T-helper 9 cell (primary cell): Measurements from ENCODE around the gene COL25A1.

Experiments
- DNase-seq: peaks from one replicate; pipeline ENCODE4 v3.0.0-alpha.2; 2020

COL25A1 gene

GRCh38 chr4:109214622-109215301, 87.7 kb downstream of the COL25A1 start:
- no peak for DNase-seq

GRCh38 chr4:109213056-109213455, 89.4 kb downstream of the COL25A1 start:
- no peak for DNase-seq

GRCh38 chr4:109211671-109212070, 90.8 kb downstream of the COL25A1 start:
- no peak for DNase-seq

- no peak for DNase-seq
Measured at GRCh38 chr4:109209647-109210046, 92.8 kb downstream of the COL25A1 start.

GRCh38 chr4:109207898-109208297, 94.6 kb downstream of the COL25A1 start:
- DNase-seq, result no peak

- DNase-seq, result no peak
Measured at GRCh38 chr4:109207061-109207460, 95.4 kb downstream of the COL25A1 start.

GRCh38 chr4:109206620-109207019, 95.8 kb downstream of the COL25A1 start:
- DNase-seq, result no peak

GRCh38 chr4:109205186-109205585, 97.3 kb downstream of the COL25A1 start:
- no peak for DNase-seq

GRCh38 chr4:109199585-109199984, 102.9 kb downstream of the COL25A1 start:
- no peak for DNase-seq

- DNase-seq, result no peak
Measured at GRCh38 chr4:109195646-109196045, 106.8 kb downstream of the COL25A1 start.

- DNase-seq, result no peak
Measured at GRCh38 chr4:109191216-109191615, 111.2 kb downstream of the COL25A1 start.

GRCh38 chr4:109186458-109186945, 116.0 kb downstream of the COL25A1 start:
- no peak for DNase-seq

GRCh38 chr4:109185951-109186350, 116.5 kb downstream of the COL25A1 start:
- DNase-seq, result no peak

GRCh38 chr4:109185548-109185947, 116.9 kb downstream of the COL25A1 start:
- DNase-seq, result no peak

GRCh38 chr4:109184491-109184961, 117.9 kb downstream of the COL25A1 start:
- no peak for DNase-seq

GRCh38 chr4:109183931-109184490, 118.4 kb downstream of the COL25A1 start:
- DNase-seq, result no peak

GRCh38 chr4:109182696-109183095, 119.8 kb downstream of the COL25A1 start:
- no peak for DNase-seq

- DNase-seq, result no peak
Measured at GRCh38 chr4:109179061-109179460, 123.4 kb downstream of the COL25A1 start.

GRCh38 chr4:109177096-109177810, 125.2 kb downstream of the COL25A1 start:
- DNase-seq, result no peak

- no peak for DNase-seq
Measured at GRCh38 chr4:109174224-109174953, 128.1 kb downstream of the COL25A1 start.

- DNase-seq, result no peak
Measured at GRCh38 chr4:109172301-109172700, 130.2 kb downstream of the COL25A1 start.

GRCh38 chr4:109171070-109171469, 131.4 kb downstream of the COL25A1 start:
- DNase-seq, result no peak

- no peak for DNase-seq
Measured at GRCh38 chr4:109169170-109169569, 133.3 kb downstream of the COL25A1 start.
